Sigmoid colon (tissue), 4 donors: ENCODE measurements around the gene NACAD.

Experiments
- CTCF ChIP-seq, 4 experiments: fragments of 450-650 bp in 3 of 4; fragments of 200-600 bp in 1 of 4; IDR thresholded peaks; one replicate each; pipeline ENCODE4 v1.5.1; 2016 to 2019; ENCODE audit warnings: antibody characterized with exemption in 4 of 4, mild to moderate bottlenecking in 3 of 4, moderate library complexity in 2 of 4
- POLR2AphosphoS5 ChIP-seq, 4 donors: sonication (generic); formaldehyde crosslinking; IDR thresholded peaks; one replicate each; pipeline ENCODE4 v1.6.1; 2017; ENCODE audit warnings: antibody characterized with exemption in 4 of 4

DNA sequence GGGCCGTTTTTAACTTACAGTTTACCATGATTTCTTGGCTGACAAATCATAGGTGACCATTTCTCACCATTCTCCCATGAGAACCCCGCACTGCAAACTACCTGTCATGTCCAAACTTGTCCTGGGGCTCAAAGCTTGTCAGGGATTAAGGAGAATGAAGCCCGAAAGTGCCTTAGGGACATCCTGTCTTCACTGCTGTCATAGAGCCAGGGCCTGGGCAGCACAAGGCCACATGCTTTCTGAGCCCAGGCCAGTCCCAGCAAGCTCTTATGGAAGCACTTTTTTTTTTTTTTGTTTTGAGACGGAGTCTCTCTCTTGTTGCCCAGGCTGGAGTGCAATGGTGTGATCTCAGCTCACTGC is 54.9 kb downstream of the NACAD start:
- TF ChIP-seq CTCF (IDR thresholded peaks at IDR 0.05) (no peak), POLR2AphosphoS5 (IDR thresholded peaks at IDR 0.05) (no peak)
